ES-I3 (cell line): ENCODE results near the gene PCYT1A.
"Not testable (repeated sequence)": the region's sequence is repeated elsewhere in the genome, so short reads cannot be mapped to it uniquely, and the experiment has no call there.

Source experiments
- H3K36me3 ChIP-seq: 2 replicates; pipeline ENCODE4 v1.6.1; 2013; ENCODE audit warnings: mild to moderate bottlenecking, low read length, control low read depth, moderate library complexity; ENCODE audit not compliant: insufficient read depth
- H3K4me1 ChIP-seq: 2 replicates; pipeline ENCODE4 v1.6.1; 2013; ENCODE audit warnings: mild to moderate bottlenecking, control low read depth, low read length; ENCODE audit not compliant: insufficient read depth
- H3K9ac ChIP-seq: 2 replicates; pipeline ENCODE4 v1.6.1; 2013; ENCODE audit warnings: low read depth, mild to moderate bottlenecking, low read length, moderate library complexity
- H3K9me3 ChIP-seq: 2 replicates; pipeline ENCODE4 v1.6.1; 2013; ENCODE audit warnings: mild to moderate bottlenecking, low read length, moderate library complexity; ENCODE audit not compliant: control insufficient read depth, insufficient read depth

PCYT1A gene

GRCh38 chr3:196207159-196207832, 80.2 kb downstream of the PCYT1A start:
- Histone ChIP-seq H3K9ac (peak overlapping the region; percentile 77; the same call in 1 of the 2 replicates), H3K36me3 (no peaks in the 10 kb centered on the region), H3K9me3 (no peaks in the 10 kb centered on the region), H3K4me1 (no peaks in the 10 kb centered on the region; the same call in 1 of the 2 replicates)

GRCh38 chr3:196205442-196206205, 81.9 kb downstream of the PCYT1A start:
- not testable (repeated sequence) for H3K36me3 ChIP-seq, H3K4me1 ChIP-seq, H3K9ac ChIP-seq, H3K9me3 ChIP-seq

GRCh38 chr3:196203846-196204245, 83.7 kb downstream of the PCYT1A start:
- no peaks in the 10 kb centered on the region for H3K9me3 ChIP-seq
- no peaks in the 10 kb centered on the region for H3K36me3 ChIP-seq
- no peak overlapping the region for H3K9ac ChIP-seq
- no peaks in the 10 kb centered on the region for H3K4me1 ChIP-seq

- H3K9me3 ChIP-seq: no peaks in the 10 kb centered on the region
- no peak overlapping the region for H3K9ac ChIP-seq
- H3K36me3 ChIP-seq: no peaks in the 10 kb centered on the region
- no peaks in the 10 kb centered on the region for H3K4me1 ChIP-seq
These were observed 85.0 kb downstream of the PCYT1A start for GRCh38 chr3:196202516-196202970.

- Histone ChIP-seq H3K9ac (no peak overlapping the region), H3K36me3 (no peaks in the 10 kb centered on the region), H3K9me3 (no peaks in the 10 kb centered on the region), H3K4me1 (no peaks in the 10 kb centered on the region; the same call in 1 of the 2 replicates)
These were observed 88.5 kb downstream of the PCYT1A start for GRCh38 chr3:196198771-196199753.

GRCh38 chr3:196198081-196198675, 89.3 kb downstream of the PCYT1A start:
- Histone ChIP-seq H3K9ac (no peak overlapping the region), H3K9me3 (no peaks in the 10 kb centered on the region), H3K36me3 (no peaks in the 10 kb centered on the region), H3K4me1 (no peaks in the 10 kb centered on the region; the same call in 1 of the 2 replicates)

- H3K9ac ChIP-seq: no peak overlapping the region
- peaks cover 3% of the 10 kb centered on the region; the same call in 1 of the 2 replicates for H3K4me1 ChIP-seq
- no peaks in the 10 kb centered on the region for H3K36me3 ChIP-seq
- H3K9me3 ChIP-seq: no peaks in the 10 kb centered on the region
These were observed 90.0 kb downstream of the PCYT1A start for GRCh38 chr3:196197524-196197923.

- no peak overlapping the region for H3K9ac ChIP-seq
- H3K9me3 ChIP-seq: no peaks in the 10 kb centered on the region
- no peaks in the 10 kb centered on the region for H3K36me3 ChIP-seq
- H3K4me1 ChIP-seq: peaks cover 9% of the 10 kb centered on the region; the same call in 1 of the 2 replicates
These were observed 91.8 kb downstream of the PCYT1A start for GRCh38 chr3:196195664-196196265.

GRCh38 chr3:196194542-196194915, 93.0 kb downstream of the PCYT1A start:
- H3K9me3 ChIP-seq: no peaks in the 10 kb centered on the region
- no peaks in the 10 kb centered on the region for H3K36me3 ChIP-seq
- H3K9ac ChIP-seq: no peak overlapping the region
- peaks cover 9% of the 10 kb centered on the region; the same call in 1 of the 2 replicates for H3K4me1 ChIP-seq

GRCh38 chr3:196193736-196194541, 93.6 kb downstream of the PCYT1A start:
- no peaks in the 10 kb centered on the region for H3K9me3 ChIP-seq
- no peaks in the 10 kb centered on the region for H3K36me3 ChIP-seq
- peaks cover 9% of the 10 kb centered on the region; the same call in 1 of the 2 replicates for H3K4me1 ChIP-seq
- H3K9ac ChIP-seq: no peak overlapping the region

GRCh38 chr3:196193133-196193735, 94.3 kb downstream of the PCYT1A start:
- H3K9ac ChIP-seq: no peak overlapping the region
- H3K9me3 ChIP-seq: no peaks in the 10 kb centered on the region
- H3K36me3 ChIP-seq: no peaks in the 10 kb centered on the region
- peaks cover 9% of the 10 kb centered on the region; the same call in 1 of the 2 replicates for H3K4me1 ChIP-seq

- Histone ChIP-seq H3K36me3 (no peaks in the 10 kb centered on the region), H3K9me3 (no peaks in the 10 kb centered on the region), H3K9ac (no peak overlapping the region), H3K4me1 (peaks cover 9% of the 10 kb centered on the region; the same call in 1 of the 2 replicates)
These were observed 94.9 kb downstream of the PCYT1A start for GRCh38 chr3:196192524-196193051.
